Activated naive CD8-positive, alpha-beta T cell (primary cell): ENCODE results near the gene BEAN1.
A peak's percentile ranks its signal among the peaks of the same experiment; 100 is the strongest.
"Not testable (repeated sequence)": the region's sequence is repeated elsewhere in the genome, so short reads cannot be mapped to it uniquely, and the experiment has no call there.

ENCODE experiments used
- H3K27ac Mint-ChIP-seq: one replicate; pipeline ENCODE4 v1.8.0; 2021; ENCODE audit warnings: mixed read lengths
- H3K27me3 Mint-ChIP-seq: one replicate; pipeline ENCODE4 v1.8.0; 2021; ENCODE audit warnings: mixed read lengths
- H3K36me3 Mint-ChIP-seq: one replicate; pipeline ENCODE4 v1.8.0; 2021; ENCODE audit warnings: mixed read lengths
- H3K4me1 Mint-ChIP-seq: one replicate; pipeline ENCODE4 v1.8.0; 2021; ENCODE audit warnings: low read depth, mixed read lengths
- H3K4me3 Mint-ChIP-seq: one replicate; pipeline ENCODE4 v1.8.0; 2021; ENCODE audit warnings: mild to moderate bottlenecking, mixed read lengths
- H3K9me3 Mint-ChIP-seq: one replicate; pipeline ENCODE4 v1.8.0; 2021; ENCODE audit warnings: low read depth, mixed read lengths

Gene BEAN1

DNA sequence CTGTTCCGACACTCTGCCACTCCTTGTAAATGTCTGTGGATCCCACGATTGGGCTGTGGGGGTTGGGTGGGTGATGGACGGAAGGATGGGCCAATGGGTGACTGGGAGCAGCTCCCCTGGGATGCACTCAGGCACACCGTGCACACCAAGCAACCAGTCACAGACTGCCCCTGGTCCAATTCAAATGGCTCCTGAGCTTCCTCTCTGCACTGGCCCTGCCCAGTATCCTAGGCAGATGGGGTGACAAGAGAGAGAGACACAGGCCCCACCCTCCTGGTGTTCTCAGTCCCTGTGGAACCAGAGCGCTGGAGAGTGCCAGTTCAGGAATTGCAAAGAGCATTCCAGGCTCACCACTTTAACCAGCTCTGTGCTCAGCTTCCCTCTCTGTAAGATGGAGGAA lies 32.8 kb downstream of the BEAN1 start:
- no peaks in the 10 kb centered on the region for H3K9me3 Mint-ChIP-seq
- H3K36me3 Mint-ChIP-seq, result no peaks in the 10 kb centered on the region
- peaks cover 9% of the 10 kb centered on the region for H3K4me1 Mint-ChIP-seq
- H3K27me3 Mint-ChIP-seq, result peaks cover 10% of the 10 kb centered on the region
- H3K4me3 Mint-ChIP-seq, result no peak overlapping the region
- no peak overlapping the region for H3K27ac Mint-ChIP-seq

DNA sequence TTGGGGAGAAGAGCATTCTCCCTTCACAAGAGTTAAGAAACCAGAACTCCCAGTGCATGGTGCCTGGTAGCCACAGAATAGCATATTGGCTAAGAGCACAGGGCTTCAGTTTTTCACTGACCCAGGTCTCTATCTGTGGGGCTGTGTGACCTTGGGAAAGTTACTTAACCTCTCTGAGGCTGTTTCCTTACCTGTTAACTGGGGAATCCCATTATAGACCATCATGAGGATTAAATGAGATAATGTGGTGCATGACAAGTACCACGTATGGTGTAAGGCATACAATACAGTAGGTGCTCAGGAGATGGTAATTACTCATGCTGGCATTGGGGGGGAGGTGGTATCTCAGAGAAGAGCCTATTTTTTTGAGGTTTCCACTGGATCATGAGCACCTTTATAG lies 33.6 kb downstream of the BEAN1 start:
- Mint-ChIP-seq H3K9me3 (no peaks in the 10 kb centered on the region), H3K4me3 (no peak overlapping the region), H3K4me1 (peaks cover 4% of the 10 kb centered on the region), H3K27ac (no peak overlapping the region), H3K27me3 (peaks cover 10% of the 10 kb centered on the region), H3K36me3 (no peaks in the 10 kb centered on the region)

DNA sequence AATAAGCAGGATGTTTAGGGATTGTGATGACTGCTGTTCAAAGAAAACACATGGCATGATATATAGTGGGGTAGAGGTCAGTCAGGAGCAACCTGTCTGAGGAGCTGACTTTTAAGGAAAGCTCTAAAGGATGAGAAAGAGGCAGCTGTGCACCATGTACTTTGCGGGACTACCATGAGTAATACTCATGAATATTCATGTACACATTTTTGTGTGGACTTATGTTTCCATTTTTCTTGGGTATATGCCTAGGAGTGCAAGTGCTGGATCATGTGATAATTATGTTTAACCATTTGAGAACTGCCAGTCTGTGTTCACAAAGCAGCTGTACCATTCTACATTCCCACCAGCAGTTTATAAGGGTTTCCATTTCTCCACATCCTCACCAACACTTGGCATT lies 35.8 kb downstream of the BEAN1 start:
- H3K27me3 Mint-ChIP-seq, result peaks cover 11% of the 10 kb centered on the region

DNA sequence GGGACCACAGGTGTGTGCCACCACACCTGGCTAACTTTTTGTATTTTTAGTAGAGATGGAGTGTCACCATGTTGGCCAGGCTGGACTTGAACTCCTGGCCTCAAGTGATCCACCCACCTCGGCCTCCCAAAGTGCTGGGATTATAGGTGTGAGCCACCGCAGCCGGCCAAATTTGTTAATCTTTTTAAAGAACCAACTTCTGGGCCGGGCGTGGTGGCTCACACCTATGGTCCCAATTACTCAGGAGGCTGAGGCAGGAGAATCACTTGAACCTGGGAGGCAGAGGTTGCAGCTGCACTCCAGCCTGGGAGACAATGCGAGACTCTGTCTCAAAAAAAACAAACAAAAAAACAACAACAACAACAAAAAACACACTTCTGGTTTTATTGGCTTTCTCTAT lies 38.9 kb downstream of the BEAN1 start:
- H3K4me1 Mint-ChIP-seq, H3K36me3 Mint-ChIP-seq, H3K4me3 Mint-ChIP-seq, H3K27ac Mint-ChIP-seq, H3K27me3 Mint-ChIP-seq, H3K9me3 Mint-ChIP-seq: not testable (repeated sequence)

More for the DNA sequence above, 35.8 kb downstream of the BEAN1 start:
- Mint-ChIP-seq H3K4me1 (peaks cover 4% of the 10 kb centered on the region), H3K36me3 (peaks cover 2% of the 10 kb centered on the region), H3K9me3 (peaks cover 3% of the 10 kb centered on the region), H3K4me3 (no peak overlapping the region), H3K27ac (no peak overlapping the region)

DNA sequence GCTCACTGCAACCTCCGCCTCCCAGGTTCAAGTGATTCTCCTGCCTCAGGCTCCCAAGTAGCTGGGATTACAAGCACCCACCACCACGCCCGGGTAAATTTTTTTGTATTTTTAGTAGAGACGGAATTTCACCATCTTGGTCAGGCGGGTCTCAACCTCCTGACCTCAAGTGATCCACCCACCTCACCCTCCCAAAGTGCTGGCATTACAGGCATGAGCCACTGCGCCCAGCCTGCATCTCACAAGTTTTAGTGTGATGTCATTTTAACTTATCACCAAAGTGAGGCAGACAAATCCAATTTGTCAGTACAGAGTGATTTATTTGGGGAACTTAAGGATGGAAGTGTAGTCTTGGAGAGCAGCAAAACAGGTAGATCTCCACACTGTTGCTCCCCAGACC lies 39.5 kb downstream of the BEAN1 start:
- not testable (repeated sequence) for H3K9me3 Mint-ChIP-seq, H3K27ac Mint-ChIP-seq, H3K4me1 Mint-ChIP-seq, H3K27me3 Mint-ChIP-seq, H3K4me3 Mint-ChIP-seq, H3K36me3 Mint-ChIP-seq

DNA sequence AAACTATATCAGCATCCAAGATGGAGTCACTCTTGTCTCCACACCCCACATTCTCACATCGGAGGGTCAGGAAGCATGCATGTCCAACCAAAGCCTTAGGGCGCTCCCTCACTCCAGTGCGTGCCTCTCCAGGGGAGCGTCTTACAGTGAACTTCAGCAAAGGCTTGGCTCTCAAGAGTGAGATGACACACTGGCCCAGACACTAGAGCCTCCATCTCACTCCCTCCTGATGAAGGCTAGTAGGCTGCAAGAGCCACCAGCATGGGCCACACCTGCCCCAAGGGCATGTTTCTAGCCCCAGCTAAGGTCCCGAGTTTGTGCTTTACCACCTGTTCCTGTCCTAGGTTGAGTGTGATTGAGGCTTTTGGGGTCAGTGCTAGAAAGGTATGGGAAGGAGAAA lies 40.5 kb downstream of the BEAN1 start:
- Mint-ChIP-seq H3K4me3 (no peak overlapping the region), H3K4me1 (peaks cover 4% of the 10 kb centered on the region), H3K9me3 (peaks cover 3% of the 10 kb centered on the region), H3K27me3 (peaks cover 5% of the 10 kb centered on the region), H3K36me3 (peaks cover 2% of the 10 kb centered on the region), H3K27ac (no peak overlapping the region)

DNA sequence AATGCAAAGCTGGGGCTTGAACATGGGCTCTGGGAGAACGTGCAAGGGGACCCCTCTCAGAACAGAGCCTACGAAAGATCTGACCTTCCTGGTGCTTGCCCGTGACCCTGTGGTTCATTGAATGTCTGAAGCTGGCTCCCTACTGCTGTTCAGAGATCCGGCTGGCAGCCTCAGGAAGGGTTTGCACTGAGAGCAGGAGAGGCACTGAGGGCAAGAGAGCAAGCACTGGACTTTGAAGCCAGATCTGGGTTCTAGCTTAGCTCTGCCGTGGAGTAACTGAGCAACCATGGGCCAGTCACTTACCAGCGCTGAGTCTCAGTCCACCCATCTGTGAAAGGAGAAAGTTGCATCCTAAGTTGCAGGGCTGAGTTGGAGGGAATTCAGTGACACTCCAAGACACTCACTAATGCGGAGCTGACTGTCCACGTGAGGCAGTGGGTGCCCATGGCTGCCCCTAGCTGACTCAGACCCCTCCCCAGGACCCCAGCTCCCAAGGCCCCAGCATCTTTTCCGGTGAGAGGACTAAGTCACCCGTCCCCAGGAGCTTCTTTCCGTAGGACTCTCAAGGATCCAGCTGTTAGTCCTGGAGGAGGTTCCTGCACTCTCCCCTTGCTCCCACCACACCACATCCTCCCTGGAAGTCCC lies 41.3 kb downstream of the BEAN1 start:
- Mint-ChIP-seq H3K9me3 (peaks cover 3% of the 10 kb centered on the region), H3K4me3 (no peak overlapping the region), H3K27ac (no peak overlapping the region), H3K4me1 (peaks cover 4% of the 10 kb centered on the region), H3K27me3 (peaks cover 5% of the 10 kb centered on the region), H3K36me3 (peaks cover 2% of the 10 kb centered on the region)

DNA sequence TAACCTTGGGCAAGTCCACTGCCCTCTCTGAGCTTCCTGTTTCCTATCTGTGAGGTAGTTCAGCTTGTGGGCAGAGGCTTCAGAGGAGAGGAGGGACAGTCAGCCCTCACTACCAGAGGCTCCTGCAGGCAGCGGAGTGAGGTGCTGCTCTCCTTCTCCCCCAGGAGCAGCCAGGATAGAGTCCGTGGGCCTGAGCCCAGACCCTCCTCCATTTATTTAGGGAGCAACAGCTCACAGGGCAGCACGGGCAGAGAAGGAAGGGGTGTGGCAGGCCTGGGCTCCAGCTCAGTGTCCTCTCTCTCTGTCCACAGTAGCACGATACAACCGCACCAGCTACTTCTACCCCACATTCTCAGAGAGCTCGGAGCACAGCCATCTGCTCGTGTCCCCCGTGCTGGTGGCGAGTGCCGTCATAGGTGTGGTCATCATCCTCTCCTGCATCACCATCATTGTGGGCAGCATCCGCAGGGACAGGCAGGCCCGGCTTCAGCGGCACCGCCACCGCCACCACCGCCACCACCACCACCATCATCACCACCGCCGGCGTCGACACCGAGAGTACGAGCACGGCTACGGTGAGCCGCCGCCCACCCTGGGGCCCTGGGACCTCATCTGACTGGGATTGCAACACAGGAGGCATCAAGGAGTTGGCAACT lies 42.3 kb downstream of the BEAN1 start:
- Mint-ChIP-seq H3K27ac (no peak overlapping the region), H3K4me1 (peaks cover 7% of the 10 kb centered on the region), H3K36me3 (peaks cover 2% of the 10 kb centered on the region), H3K9me3 (peaks cover 3% of the 10 kb centered on the region), H3K4me3 (no peak overlapping the region), H3K27me3 (peaks cover 3% of the 10 kb centered on the region)

DNA sequence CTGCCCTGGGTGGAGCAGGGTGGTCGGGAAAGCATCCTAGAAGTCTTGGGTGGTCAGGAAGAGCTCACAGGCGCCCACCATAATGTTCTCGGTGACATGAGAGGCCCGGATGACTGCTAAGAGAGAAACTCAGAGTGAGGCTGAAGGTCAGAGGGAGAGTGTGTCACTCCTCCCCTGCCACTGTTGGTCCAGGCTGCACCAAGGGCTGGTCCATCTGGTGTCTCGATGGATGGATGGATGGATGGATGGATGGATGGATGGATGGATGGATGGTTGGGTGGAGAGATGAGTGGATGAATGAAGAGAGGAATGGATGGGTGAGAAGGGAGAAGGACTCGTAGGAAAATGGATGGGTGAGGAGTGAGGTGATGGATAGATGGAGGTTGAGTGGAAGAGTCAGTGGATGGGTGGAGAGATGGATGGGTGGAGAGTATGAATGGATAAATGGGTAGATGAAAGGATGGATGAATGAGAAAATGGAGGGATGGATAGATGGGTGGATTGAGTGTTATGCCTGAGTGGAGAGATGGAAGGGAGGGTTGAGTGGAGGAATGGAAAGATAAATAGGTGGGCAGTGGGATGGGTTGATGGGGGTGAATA lies 43.0 kb downstream of the BEAN1 start:
- H3K4me1 Mint-ChIP-seq, result peaks cover 12% of the 10 kb centered on the region
- no peak overlapping the region for H3K27ac Mint-ChIP-seq
- peaks cover 2% of the 10 kb centered on the region for H3K27me3 Mint-ChIP-seq
- peaks cover 2% of the 10 kb centered on the region for H3K36me3 Mint-ChIP-seq
- H3K4me3 Mint-ChIP-seq, result no peak overlapping the region
- peaks cover 3% of the 10 kb centered on the region for H3K9me3 Mint-ChIP-seq

DNA sequence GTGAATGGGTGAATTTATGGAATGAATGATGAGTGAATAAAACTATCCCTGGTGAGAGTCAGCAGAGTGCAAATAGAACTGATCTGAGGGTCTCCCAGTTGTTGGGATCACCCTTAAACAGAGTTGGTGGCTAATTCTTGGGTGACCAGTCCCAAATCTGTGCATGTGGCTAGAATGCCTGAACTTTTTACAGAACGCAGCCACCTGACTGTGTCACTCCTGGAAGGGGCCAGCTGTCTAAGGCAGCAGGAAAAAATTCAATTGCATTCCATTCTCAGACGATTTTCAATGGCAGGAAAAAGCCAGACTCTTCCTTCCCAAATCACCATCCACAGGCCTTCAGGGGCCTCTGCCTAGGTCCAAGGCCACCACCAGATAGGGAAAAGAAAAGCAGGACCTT lies 43.5 kb downstream of the BEAN1 start:
- peaks cover 16% of the 10 kb centered on the region for H3K4me1 Mint-ChIP-seq
- no peak overlapping the region for H3K27ac Mint-ChIP-seq
- H3K27me3 Mint-ChIP-seq, result peaks cover 2% of the 10 kb centered on the region
- H3K36me3 Mint-ChIP-seq, result peaks cover 2% of the 10 kb centered on the region
- no peak overlapping the region for H3K4me3 Mint-ChIP-seq
- peaks cover 3% of the 10 kb centered on the region for H3K9me3 Mint-ChIP-seq

DNA sequence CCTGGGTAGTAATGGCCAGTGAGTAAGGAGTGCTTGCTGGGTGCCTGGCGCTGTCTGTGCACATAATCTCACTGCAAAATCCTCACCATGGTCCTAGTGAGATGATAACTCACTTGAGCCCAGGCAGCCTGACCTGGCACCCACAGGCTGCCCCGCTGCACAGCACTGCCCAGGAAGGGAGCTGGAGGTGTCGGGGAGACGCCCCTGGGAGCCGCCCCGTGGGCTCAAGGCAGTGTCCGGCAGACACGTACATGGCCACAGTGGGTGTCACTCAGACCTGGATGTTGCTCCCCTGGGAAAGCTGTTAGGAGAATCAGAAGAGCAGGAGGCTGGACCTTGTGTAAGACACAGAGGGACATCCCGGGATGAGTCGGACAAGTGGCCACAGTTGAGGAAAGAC lies 44.2 kb downstream of the BEAN1 start:
- Mint-ChIP-seq H3K9me3 (peaks cover 2% of the 10 kb centered on the region), H3K4me3 (no peak overlapping the region), H3K4me1 (peaks cover 18% of the 10 kb centered on the region), H3K27me3 (peaks cover under 1% of the 10 kb centered on the region), H3K27ac (no peak overlapping the region), H3K36me3 (peaks cover under 1% of the 10 kb centered on the region)

DNA sequence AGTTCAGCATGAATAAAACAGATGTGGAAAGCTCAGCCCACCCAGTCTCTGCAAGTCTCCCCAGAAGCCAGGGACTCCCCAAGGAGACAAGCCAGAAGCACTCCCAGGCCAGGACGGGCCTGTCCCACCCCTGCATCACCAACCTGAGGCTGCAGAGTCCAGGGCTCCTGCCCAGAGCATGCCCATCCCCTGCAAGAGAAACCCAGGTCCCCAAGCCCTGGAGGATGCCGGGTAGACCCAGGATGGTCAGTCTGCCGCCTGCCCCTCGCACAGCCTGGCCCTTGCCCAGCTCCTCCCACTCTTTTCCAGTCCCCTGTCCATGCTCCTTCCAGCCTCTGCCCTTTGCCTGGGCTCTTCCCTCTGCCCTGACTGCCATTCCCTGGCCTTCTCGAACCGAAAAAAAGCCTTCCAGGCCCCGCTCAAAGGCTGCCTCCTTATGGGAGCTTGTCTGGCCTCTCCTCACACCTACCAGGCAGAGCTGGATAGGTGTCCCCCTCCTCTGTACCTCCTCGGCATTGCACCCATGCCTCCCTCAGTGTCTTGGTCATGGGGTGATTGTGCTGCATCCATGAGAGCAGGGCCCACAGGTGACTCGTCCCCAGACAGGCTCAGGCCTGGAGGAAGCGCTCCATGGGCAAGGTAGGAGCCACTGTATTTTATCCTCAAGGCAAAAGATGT lies 44.8 kb downstream of the BEAN1 start:
- no peak overlapping the region for H3K27ac Mint-ChIP-seq
- no peaks in the 10 kb centered on the region for H3K9me3 Mint-ChIP-seq
- no peaks in the 10 kb centered on the region for H3K36me3 Mint-ChIP-seq
- H3K4me3 Mint-ChIP-seq, result no peak overlapping the region
- H3K27me3 Mint-ChIP-seq, result no peaks in the 10 kb centered on the region
- peaks cover 18% of the 10 kb centered on the region for H3K4me1 Mint-ChIP-seq

DNA sequence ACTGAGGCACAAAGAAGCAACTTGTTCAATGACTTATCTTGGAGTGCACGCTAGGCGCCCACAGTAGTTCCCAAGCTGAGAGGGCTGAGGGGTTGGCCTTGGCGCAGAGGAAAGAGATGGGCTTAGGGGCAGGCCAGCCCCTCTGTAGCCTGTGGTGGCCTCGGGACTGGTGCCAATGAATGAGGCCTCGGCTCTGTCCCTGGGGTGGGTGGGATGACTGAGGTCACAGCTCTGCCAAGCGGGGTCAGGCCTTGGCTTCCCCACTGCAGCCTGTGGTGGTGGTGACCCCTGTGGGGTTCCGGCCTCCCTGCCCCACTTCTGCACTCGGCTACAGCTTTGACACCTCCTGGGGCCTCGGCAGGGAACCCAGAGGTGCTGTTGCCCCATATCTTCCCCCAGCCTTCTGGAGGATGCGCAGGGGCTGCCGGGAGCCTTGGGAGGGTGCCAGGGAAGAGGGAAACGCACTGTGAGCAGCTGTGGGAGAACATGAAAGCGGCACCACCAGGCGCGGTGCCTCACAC lies 46.0 kb downstream of the BEAN1 start:
- Mint-ChIP-seq H3K27ac (no peak overlapping the region), H3K4me1 (peaks cover 18% of the 10 kb centered on the region), H3K36me3 (no peaks in the 10 kb centered on the region), H3K9me3 (no peaks in the 10 kb centered on the region), H3K4me3 (no peak overlapping the region), H3K27me3 (no peaks in the 10 kb centered on the region)

DNA sequence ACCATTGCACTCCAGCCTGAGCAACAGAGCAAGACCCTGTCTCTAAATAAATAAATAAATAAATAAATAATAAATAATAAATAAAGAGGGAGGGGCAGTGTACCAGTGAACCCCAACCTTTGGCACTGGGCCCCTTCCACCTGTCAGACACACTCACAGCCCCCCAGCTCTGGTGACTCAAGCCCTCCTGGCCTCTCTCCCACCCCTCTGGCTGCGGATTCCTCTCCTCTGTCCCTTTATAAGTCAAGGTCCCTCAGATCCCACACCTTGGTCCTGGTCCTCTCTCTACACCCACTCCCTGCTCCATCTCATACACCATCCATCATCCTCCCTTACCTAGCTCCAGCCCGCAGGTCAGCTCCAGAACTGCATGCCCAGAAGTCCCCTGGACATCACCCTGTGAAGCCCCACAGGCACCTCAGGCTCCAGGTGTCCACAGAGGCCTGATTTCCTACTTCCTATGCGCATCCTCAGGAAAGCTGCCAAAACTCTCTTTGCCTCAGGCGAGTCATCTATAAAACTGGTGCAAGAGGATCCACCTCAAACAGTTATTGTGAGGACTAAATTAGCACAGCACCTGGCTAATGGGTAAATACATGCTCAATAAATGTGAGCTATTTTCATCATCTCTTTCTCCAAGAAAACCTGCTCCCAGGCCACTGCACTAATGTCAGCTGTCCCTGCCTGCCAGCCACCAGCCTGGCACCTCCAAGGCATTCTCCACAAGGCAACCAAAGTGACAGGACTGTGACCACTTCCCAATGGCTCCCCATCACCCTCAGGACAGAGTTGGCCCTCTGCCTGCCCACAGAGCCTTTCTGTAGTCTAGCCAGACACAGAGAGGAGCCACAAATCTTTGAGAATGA lies 46.8 kb downstream of the BEAN1 start:
- H3K27ac Mint-ChIP-seq, result peak overlapping the region; percentile 34

More for the DNA sequence above, 46.8 kb downstream of the BEAN1 start:
- H3K4me1 Mint-ChIP-seq, result peaks cover 22% of the 10 kb centered on the region
- H3K4me3 Mint-ChIP-seq, result no peak overlapping the region
- H3K36me3 Mint-ChIP-seq, result no peaks in the 10 kb centered on the region
- no peaks in the 10 kb centered on the region for H3K27me3 Mint-ChIP-seq
- no peaks in the 10 kb centered on the region for H3K9me3 Mint-ChIP-seq
